GM23338 (cell line): Measurements from ENCODE around the gene COL6A3. TPM values are rescaled to one million over a fixed set of nuclear protein-coding genes. Genes with fewer than 3 reads are reported as not detected.

Source experiments
- ATAC-seq: fragments of 200-7000 bp; cut with Tn5 transposase; 3 replicates; pipeline ENCODE4 v1.9.1; 2020
- DNase-seq: peaks from one replicate; pipeline ENCODE4 v3.0.0-alpha.2; 2015; ENCODE audit warnings: low spot score
- H2AFZ ChIP-seq: fragments of 200-600 bp; sonication (generic); 2 replicates; pipeline ENCODE4 v1.8.0; 2016; ENCODE audit warnings: antibody characterized with exemption, mild to moderate bottlenecking, moderate library complexity
- H3F3A ChIP-seq: fragments of 200-600 bp; sonication (generic); replicated peaks from 2 replicates; pipeline ENCODE4 v1.8.0; 2017; ENCODE audit warnings: antibody characterized with exemption, mixed run types, low read depth
- H3K27ac ChIP-seq: fragments of 200-600 bp; sonication (generic); 2 replicates; pipeline ENCODE4 v1.6.1; 2016; ENCODE audit warnings: low read depth
- H3K27me3 ChIP-seq: fragments of 200-600 bp; sonication (generic); 2 replicates; pipeline ENCODE4 v1.8.0; 2016; ENCODE audit warnings: mild to moderate bottlenecking, mixed run types, moderate library complexity; ENCODE audit not compliant: insufficient read depth
- H3K36me3 ChIP-seq: fragments of 200-600 bp; sonication (generic); 2 replicates; pipeline ENCODE4 v1.8.0; 2016; ENCODE audit warnings: mild to moderate bottlenecking; ENCODE audit not compliant: insufficient read depth
- H3K4me1 ChIP-seq: fragments of 200-600 bp; sonication (generic); 2 replicates; pipeline ENCODE4 v1.8.0; 2016; ENCODE audit warnings: mild to moderate bottlenecking, moderate library complexity; ENCODE audit not compliant: insufficient read depth
- H3K4me2 ChIP-seq: fragments of 200-600 bp; sonication (generic); 2 replicates; pipeline ENCODE4 v1.7.1; 2017; ENCODE audit warnings: mixed run types
- H3K4me3 ChIP-seq: fragments of 200-600 bp; sonication (generic); 2 replicates; pipeline ENCODE4 v1.6.1; 2016; ENCODE audit warnings: mixed run types
- H3K79me2 ChIP-seq: fragments of 200-600 bp; sonication (generic); replicated peaks from 2 replicates; pipeline ENCODE4 v1.8.0; 2017; ENCODE audit warnings: mild to moderate bottlenecking; ENCODE audit not compliant: insufficient read depth
- H3K9me2 ChIP-seq: fragments of 200-600 bp; sonication (generic); 2 replicates; pipeline ENCODE4 v1.8.0; 2017; ENCODE audit not compliant: insufficient read depth
- H4K20me1 ChIP-seq: fragments of 200-600 bp; sonication (generic); replicated peaks from 2 replicates; pipeline ENCODE4 v1.8.0; 2017; ENCODE audit warnings: mild to moderate bottlenecking; ENCODE audit not compliant: insufficient read depth
- H3K27ac Mint-ChIP-seq: 2 replicates; pipeline ENCODE4 v1.8.0; 2020; ENCODE audit warnings: inconsistent platforms, mild to moderate bottlenecking, moderate library complexity, mixed read lengths
- H3K27me3 Mint-ChIP-seq: 3 replicates; pipeline ENCODE4 v1.8.0; 2022; ENCODE audit warnings: low read depth, mild to moderate bottlenecking, moderate library complexity, mixed read lengths, inconsistent platforms; ENCODE audit not compliant: insufficient read depth, poor library complexity
- H3K36me3 Mint-ChIP-seq: 3 replicates; pipeline ENCODE4 v1.8.0; 2021; ENCODE audit warnings: low read depth, mild to moderate bottlenecking, inconsistent platforms, moderate library complexity, mixed read lengths
- H3K4me1 Mint-ChIP-seq: 3 replicates; pipeline ENCODE4 v1.8.0; 2020; ENCODE audit warnings: mild to moderate bottlenecking, inconsistent platforms, mixed read lengths
- H3K4me3 Mint-ChIP-seq: 3 replicates; pipeline ENCODE4 v1.8.0; 2021; ENCODE audit warnings: moderate library complexity, mild to moderate bottlenecking, inconsistent platforms, mixed read lengths
- H3K9me3 Mint-ChIP-seq: 3 replicates; pipeline ENCODE4 v1.8.0; 2020; ENCODE audit warnings: moderate library complexity, mild to moderate bottlenecking, inconsistent platforms, mixed read lengths
- CREB1 ChIP-seq: fragments of 250-450 bp; sonication (Bioruptor Pico); IDR thresholded peaks from 2 replicates; pipeline ENCODE4 v1.5.0; 2020; ENCODE audit warnings: low read depth, mild to moderate bottlenecking, moderate library complexity
- CTCF ChIP-seq, 2 experiments: fragments of 200-600 bp in 1 of 2; sonication (generic) in 1 of 2; conservative IDR thresholded peaks; 2 replicates each; pipeline versions ENCODE4 v1.5.1 to v1.6.1; 2016 to 2017; ENCODE audit warnings: antibody characterized with exemption in 2 of 2, low read depth in 2 of 2, mild to moderate bottlenecking in 2 of 2, moderate library complexity in 1 of 2
- EZH2phosphoT487 ChIP-seq: fragments of 200-600 bp; sonication (generic); IDR thresholded peaks from one replicate; pipeline ENCODE4 v1.8.1; 2018; ENCODE audit warnings: antibody characterized with exemption; ENCODE audit not compliant: unreplicated experiment
- JUNB ChIP-seq: IDR thresholded peaks from one replicate; pipeline ENCODE4 v1.6.1; 2016; ENCODE audit warnings: antibody characterized with exemption; ENCODE audit not compliant: unreplicated experiment
- NANOG ChIP-seq: IDR thresholded peaks from 2 replicates; pipeline ENCODE4 v1.6.1; 2016; ENCODE audit warnings: antibody characterized with exemption, borderline replicate concordance
- POLR2AphosphoS5 ChIP-seq: IDR thresholded peaks from 2 replicates; pipeline ENCODE4 v1.6.1; 2016; ENCODE audit warnings: antibody characterized with exemption, low read depth
- STAT1 ChIP-seq: IDR thresholded peaks from one replicate; pipeline ENCODE4 v1.6.1; 2016; ENCODE audit warnings: antibody characterized with exemption; ENCODE audit not compliant: unreplicated experiment
- ZNF114 ChIP-seq: fragments of 250-450 bp; sonication (Bioruptor Pico); IDR thresholded peaks from 2 replicates; pipeline ENCODE4 v1.5.0; 2020; ENCODE audit warnings: mild to moderate bottlenecking, moderate library complexity
- ZNF331 ChIP-seq: fragments of 250-450 bp; sonication (Bioruptor Pico); IDR thresholded peaks from 2 replicates; pipeline ENCODE4 v1.5.0; 2020; ENCODE audit warnings: low read depth, mild to moderate bottlenecking, moderate library complexity
- ZNF462 ChIP-seq: fragments of 250-450 bp; sonication (Bioruptor Pico); IDR thresholded peaks from 2 replicates; pipeline ENCODE4 v1.5.0; 2020; ENCODE audit warnings: mild to moderate bottlenecking, moderate library complexity
- polyA plus RNA-seq: library from polyadenylated mRNA; unstranded; fragments of >200 nt; fragmentation: Nextera tagmentation; extraction: Ambion mirVana; gene quantifications from 2 replicates; pipeline ENCODE4 v1.2.1, GENCODE V29; 2016
- total RNA-seq: library from RNA; depleted of rRNA; stranded (reverse); fragments of >200 nt; shearing (Covaris generic); gene quantifications from 2 replicates; pipeline ENCODE4 v1.2.3, GENCODE V29; 2014
- TF ChIP-seq, protein P1 (sequence below): IDR thresholded peaks from 2 replicates; pipeline ENCODE4 v1.6.1; 2016; ENCODE audit warnings: antibody characterized with exemption
- TF ChIP-seq, protein P2 (sequence below): IDR thresholded peaks from one replicate; pipeline ENCODE4 v1.6.1; 2018; ENCODE audit warnings: antibody characterized with exemption; ENCODE audit not compliant: unreplicated experiment

COL6A3 gene
- total and polyA plus RNA-seq, 2 experiments from 2014 or later, result 1.2 to 7.3 TPM

GRCh38 chr2:237383991-237384671 lies 29.8 kb downstream of the COL6A3 start:
- Histone ChIP-seq H3K4me2 (no peak overlapping the region), H3K36me3 (no peaks in the 10 kb centered on the region), H3K4me3 (no peak overlapping the region)

More at GRCh38 chr2:237383991-237384671, 29.8 kb downstream of the COL6A3 start:
- Histone ChIP-seq H3K27me3 (no peaks in the 10 kb centered on the region), H2AFZ (no peak overlapping the region), H3K4me1 (no peaks in the 10 kb centered on the region), H4K20me1 (no peaks in the 10 kb centered on the region), H3K27ac (no peak overlapping the region), H3F3A (no peaks in the 10 kb centered on the region), H3K9me2 (peaks cover 5% of the 10 kb centered on the region), H3K79me2 (no peaks in the 10 kb centered on the region)
- Mint-ChIP-seq H3K4me1 (no peaks in the 10 kb centered on the region), H3K4me3 (no peak overlapping the region), H3K27ac (no peak overlapping the region), H3K27me3 (peaks cover 6% of the 10 kb centered on the region), H3K36me3 (no peaks in the 10 kb centered on the region; the same call in 2 of the 3 replicates), H3K9me3 (no peaks in the 10 kb centered on the region)
- ATAC-seq, result no peak
- DNase-seq, result no peak
- no peak for TF ChIP-seq ZNF462 (CRISPR knock-in tag)
- TF ChIP-seq ZNF114 (CRISPR knock-in tag), result no peak
- no peak for TF ChIP-seq POLR2AphosphoS5
- TF ChIP-seq, protein P1, sequence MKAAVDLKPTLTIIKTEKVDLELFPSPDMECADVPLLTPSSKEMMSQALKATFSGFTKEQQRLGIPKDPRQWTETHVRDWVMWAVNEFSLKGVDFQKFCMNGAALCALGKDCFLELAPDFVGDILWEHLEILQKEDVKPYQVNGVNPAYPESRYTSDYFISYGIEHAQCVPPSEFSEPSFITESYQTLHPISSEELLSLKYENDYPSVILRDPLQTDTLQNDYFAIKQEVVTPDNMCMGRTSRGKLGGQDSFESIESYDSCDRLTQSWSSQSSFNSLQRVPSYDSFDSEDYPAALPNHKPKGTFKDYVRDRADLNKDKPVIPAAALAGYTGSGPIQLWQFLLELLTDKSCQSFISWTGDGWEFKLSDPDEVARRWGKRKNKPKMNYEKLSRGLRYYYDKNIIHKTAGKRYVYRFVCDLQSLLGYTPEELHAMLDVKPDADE, result no peak
- TF ChIP-seq STAT1, result no peak
- TF ChIP-seq CREB1 (CRISPR knock-in tag), result no peak
- TF ChIP-seq ZNF331 (CRISPR knock-in tag), result no peak
- TF ChIP-seq JUNB, result no peak
- TF ChIP-seq, protein P2, sequence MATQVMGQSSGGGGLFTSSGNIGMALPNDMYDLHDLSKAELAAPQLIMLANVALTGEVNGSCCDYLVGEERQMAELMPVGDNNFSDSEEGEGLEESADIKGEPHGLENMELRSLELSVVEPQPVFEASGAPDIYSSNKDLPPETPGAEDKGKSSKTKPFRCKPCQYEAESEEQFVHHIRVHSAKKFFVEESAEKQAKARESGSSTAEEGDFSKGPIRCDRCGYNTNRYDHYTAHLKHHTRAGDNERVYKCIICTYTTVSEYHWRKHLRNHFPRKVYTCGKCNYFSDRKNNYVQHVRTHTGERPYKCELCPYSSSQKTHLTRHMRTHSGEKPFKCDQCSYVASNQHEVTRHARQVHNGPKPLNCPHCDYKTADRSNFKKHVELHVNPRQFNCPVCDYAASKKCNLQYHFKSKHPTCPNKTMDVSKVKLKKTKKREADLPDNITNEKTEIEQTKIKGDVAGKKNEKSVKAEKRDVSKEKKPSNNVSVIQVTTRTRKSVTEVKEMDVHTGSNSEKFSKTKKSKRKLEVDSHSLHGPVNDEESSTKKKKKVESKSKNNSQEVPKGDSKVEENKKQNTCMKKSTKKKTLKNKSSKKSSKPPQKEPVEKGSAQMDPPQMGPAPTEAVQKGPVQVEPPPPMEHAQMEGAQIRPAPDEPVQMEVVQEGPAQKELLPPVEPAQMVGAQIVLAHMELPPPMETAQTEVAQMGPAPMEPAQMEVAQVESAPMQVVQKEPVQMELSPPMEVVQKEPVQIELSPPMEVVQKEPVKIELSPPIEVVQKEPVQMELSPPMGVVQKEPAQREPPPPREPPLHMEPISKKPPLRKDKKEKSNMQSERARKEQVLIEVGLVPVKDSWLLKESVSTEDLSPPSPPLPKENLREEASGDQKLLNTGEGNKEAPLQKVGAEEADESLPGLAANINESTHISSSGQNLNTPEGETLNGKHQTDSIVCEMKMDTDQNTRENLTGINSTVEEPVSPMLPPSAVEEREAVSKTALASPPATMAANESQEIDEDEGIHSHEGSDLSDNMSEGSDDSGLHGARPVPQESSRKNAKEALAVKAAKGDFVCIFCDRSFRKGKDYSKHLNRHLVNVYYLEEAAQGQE, result no peak
- TF ChIP-seq CTCF (conservative IDR thresholded peaks at IDR 0.05; ENCODE audit: low read depth in 2 of 2), result no peak
- no peak for TF ChIP-seq NANOG
- no peak for TF ChIP-seq EZH2phosphoT487
